GM20000 (cell line): ENCODE data around the gene MSANTD3.

Experiments
- DNase-seq: peaks from one replicate; pipeline ENCODE4 v3.0.0; 2012; ENCODE audit warnings: low spot score
- TF ChIP-seq, protein P1 (sequence below): IDR thresholded peaks from 2 replicates; pipeline ENCODE4 v1.5.1; 2012; ENCODE audit warnings: mild to moderate bottlenecking, control low read depth; ENCODE audit errors: extremely low read depth, missing control alignments

MSANTD3 gene

DNA sequence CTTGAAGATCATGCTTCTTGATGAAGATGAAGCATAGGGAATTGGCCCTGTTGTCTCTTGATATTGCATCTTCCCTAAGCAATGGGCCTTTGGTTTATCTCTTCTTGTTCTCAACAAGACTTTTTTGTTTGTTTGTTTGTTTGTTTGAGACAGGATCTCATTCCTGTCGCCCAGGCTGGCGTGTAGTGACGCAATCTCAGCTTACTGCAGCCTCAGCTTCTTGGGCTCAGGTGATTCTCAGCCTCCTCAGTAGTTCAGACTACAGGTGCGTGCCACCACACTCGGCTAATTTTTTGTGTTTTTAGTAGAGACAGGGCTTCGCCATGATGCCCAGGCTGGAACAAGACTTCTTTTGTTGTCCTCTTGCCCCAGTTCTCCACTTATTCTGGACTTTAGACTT, 51.2 kb downstream of the MSANTD3 start:
- TF ChIP-seq, protein P1, sequence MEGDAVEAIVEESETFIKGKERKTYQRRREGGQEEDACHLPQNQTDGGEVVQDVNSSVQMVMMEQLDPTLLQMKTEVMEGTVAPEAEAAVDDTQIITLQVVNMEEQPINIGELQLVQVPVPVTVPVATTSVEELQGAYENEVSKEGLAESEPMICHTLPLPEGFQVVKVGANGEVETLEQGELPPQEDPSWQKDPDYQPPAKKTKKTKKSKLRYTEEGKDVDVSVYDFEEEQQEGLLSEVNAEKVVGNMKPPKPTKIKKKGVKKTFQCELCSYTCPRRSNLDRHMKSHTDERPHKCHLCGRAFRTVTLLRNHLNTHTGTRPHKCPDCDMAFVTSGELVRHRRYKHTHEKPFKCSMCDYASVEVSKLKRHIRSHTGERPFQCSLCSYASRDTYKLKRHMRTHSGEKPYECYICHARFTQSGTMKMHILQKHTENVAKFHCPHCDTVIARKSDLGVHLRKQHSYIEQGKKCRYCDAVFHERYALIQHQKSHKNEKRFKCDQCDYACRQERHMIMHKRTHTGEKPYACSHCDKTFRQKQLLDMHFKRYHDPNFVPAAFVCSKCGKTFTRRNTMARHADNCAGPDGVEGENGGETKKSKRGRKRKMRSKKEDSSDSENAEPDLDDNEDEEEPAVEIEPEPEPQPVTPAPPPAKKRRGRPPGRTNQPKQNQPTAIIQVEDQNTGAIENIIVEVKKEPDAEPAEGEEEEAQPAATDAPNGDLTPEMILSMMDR: no peak
- DNase-seq: no peak

DNA sequence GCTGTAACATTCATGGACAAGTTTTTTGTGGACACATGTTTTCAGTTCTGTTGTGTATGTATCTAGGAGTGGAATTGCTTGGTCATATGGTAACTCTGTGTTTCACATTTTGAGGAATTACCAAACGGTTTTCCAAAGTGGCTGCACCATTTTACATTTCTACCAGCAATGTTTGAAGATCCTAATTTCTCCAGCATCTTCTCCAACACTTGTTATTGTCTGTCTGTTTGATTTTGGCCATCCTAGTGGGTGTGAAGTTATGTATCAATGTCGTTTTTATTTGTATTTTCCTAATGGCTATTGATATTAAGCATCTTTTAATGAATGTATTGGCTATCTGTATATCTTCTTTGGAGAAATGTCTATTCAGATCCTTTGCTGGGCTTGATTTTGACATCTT, 52.9 kb downstream of the MSANTD3 start:
- TF ChIP-seq, protein P1: no peak
- no peak for DNase-seq

DNA sequence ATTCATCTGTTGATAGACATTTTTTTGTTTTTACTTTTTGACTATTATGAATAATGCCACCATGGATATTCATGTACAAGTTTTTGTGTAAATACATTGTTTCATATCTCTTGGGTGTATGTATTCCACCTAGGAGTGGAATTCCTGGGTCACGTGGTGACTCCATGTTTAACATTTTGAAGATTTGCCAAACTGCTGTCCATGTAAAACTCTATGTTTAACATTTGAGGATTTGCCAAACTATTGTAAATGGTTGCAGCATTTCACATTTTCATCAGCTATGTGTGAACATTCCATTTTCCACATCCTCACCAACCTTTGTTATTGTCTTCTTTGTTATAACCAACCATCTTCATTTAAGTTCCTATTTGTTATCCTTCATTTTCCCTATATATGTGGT, 58.3 kb downstream of the MSANTD3 start:
- TF ChIP-seq, protein P1: no peak
- no peak for DNase-seq

DNA sequence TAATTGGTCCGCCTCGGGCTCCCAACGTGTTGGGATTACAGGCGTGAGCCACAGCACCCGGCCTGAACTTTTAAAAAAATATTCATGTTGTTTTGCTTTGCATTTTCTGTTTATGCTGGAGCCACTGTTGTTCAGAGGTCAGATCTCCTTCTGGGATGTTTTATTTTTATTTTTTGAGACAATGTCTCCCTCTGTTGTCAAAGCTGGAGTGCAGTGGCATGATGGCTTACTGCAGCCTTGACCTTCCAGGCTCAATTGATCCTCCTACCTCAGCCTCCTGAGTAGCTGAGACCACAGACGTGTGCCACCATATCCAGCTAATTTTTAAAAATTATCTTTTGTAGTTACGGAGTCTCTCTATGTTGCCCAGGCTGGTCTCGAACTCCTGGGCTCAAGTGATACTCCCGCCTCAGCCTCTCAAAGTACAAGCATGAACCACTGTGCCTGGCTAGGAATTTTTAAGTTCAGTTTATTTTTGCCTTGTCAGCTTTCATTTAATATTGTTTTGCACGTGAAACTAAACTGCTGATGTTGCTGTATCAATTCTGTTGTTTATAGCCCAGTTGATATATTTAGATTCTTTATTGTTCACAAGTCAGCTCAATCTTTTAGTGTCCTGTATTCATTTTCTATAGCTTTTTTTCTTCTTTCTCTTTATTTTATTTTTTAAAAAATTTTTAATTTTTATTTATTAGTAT, 59.7 kb downstream of the MSANTD3 start:
- TF ChIP-seq, protein P1: no peak
- no peak for DNase-seq

DNA sequence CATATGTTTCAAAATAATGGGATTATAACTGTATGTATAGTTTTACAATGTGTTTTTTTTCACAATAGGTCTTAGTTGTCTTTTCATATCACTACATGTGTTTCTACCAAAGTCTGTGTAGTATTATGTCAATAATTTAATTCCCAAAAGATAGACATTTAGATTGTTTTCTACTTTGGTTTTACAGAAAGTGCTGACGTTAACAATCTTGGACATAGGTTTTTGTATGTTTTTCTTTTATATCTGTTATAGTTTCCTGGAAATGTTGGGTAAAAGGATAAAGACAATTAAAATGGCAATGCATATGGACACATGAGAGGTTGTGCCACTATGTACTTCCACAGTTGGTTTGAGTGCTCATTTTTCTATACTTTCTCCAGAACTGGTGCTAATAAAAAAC, 61.2 kb downstream of the MSANTD3 start:
- TF ChIP-seq, protein P1: no peak

DNA sequence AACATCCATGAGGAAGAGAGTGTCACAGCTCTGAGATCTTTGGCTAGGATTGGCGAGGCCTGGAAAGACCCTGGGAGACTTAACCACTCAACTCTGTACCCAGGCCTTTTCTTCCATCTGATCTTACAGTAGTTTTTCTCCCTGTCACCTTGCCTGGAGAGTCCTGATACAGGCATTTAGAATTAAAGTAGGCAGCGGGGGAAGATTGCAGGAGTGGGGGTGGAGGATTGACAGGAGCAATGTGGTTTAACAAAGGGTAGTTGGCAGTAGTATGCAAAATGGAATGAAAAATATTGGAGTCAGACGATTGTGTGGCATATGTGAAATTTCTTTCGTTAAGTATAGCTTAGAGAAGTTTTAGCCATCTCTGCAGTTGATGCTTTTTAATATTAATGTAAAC, 62.9 kb downstream of the MSANTD3 start:
- TF ChIP-seq, protein P1: no peak
- no peak for DNase-seq

More for the DNA sequence above, 61.2 kb downstream of the MSANTD3 start:
- DNase-seq: no peak

DNA sequence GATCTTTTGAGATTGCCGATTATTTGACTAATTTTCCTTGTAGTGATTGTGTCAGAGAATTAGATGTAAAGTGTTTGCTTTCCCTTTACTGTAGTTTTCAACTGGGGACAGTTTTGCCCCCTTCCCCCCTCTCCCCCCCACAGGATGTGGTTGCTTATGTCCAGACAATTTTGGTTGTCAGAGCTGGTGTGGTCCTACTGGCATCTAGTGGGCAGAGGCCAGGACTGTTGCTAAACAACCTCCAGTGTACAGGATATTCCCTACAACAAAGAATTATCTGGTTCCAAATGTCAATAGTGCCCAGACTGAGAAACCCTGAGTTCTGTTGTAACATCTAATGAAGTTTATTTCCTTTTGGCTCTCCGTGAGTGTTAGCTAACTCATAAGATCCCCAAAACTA, 66.0 kb downstream of the MSANTD3 start:
- no peak for DNase-seq
- TF ChIP-seq, protein P1: no peak
